ENCODE measurements around the gene SHOX.
"Not testable (repeated sequence)": the region's sequence is repeated elsewhere in the genome, so short reads cannot be mapped to it uniquely, and the experiment has no call there.

The SHOX gene

GRCh38 chrX:630612-631496 is at the start of gene SHOX:
Gene SHOX, plus strand, starts transcription at chrX:630791. Its CDS starts 107 bp downstream, at chrX:630898.
- no peak for DNase-seq

- DNase-seq = no peak
Observed at GRCh38 chrX:581066-581465, 49.5 kb upstream of the SHOX start.

GRCh38 chrX:581720-582298 is 48.8 kb upstream of the SHOX start:
- no peak for DNase-seq

- DNase-seq = no peak
Observed at GRCh38 chrX:584572-584971, 46.0 kb upstream of the SHOX start.

GRCh38 chrX:585115-585808 is 45.3 kb upstream of the SHOX start:
- no peak for DNase-seq

GRCh38 chrX:586351-586750 is 44.2 kb upstream of the SHOX start:
- DNase-seq = no peak

GRCh38 chrX:589261-589660 is 41.3 kb upstream of the SHOX start:
- DNase-seq = not testable (repeated sequence)

GRCh38 chrX:590693-591404 is 39.7 kb upstream of the SHOX start:
- no peak for DNase-seq

- DNase-seq = no peak
Observed at GRCh38 chrX:599837-600715, 30.5 kb upstream of the SHOX start.

GRCh38 chrX:603029-603428 is 27.6 kb upstream of the SHOX start:
- not testable (repeated sequence) for DNase-seq

GRCh38 chrX:604616-605015 is 26.0 kb upstream of the SHOX start:
- not testable (repeated sequence) for DNase-seq

- not testable (repeated sequence) for DNase-seq
Observed at GRCh38 chrX:608088-608487, 22.5 kb upstream of the SHOX start.

GRCh38 chrX:614136-614535 is 16.5 kb upstream of the SHOX start:
- DNase-seq = no peak

- DNase-seq = no peak
Observed at GRCh38 chrX:617401-617800, 13.2 kb upstream of the SHOX start.

GRCh38 chrX:617891-618290 is 12.7 kb upstream of the SHOX start:
- DNase-seq = no peak

GRCh38 chrX:618304-618703 is 12.3 kb upstream of the SHOX start:
- not testable (repeated sequence) for DNase-seq

- DNase-seq = no peak
Observed at GRCh38 chrX:618761-619450, 11.7 kb upstream of the SHOX start.

GRCh38 chrX:619451-619811 is 11.2 kb upstream of the SHOX start:
- DNase-seq = no peak

- DNase-seq = no peak
Observed at GRCh38 chrX:619812-620531, 10.6 kb upstream of the SHOX start.

GRCh38 chrX:621705-622503 is 8.7 kb upstream of the SHOX start:
- no peak for DNase-seq

Data from Kasumi-1 (cell line).